Measurements from ENCODE around the gene KCNMA1.

The KCNMA1 gene

DNA sequence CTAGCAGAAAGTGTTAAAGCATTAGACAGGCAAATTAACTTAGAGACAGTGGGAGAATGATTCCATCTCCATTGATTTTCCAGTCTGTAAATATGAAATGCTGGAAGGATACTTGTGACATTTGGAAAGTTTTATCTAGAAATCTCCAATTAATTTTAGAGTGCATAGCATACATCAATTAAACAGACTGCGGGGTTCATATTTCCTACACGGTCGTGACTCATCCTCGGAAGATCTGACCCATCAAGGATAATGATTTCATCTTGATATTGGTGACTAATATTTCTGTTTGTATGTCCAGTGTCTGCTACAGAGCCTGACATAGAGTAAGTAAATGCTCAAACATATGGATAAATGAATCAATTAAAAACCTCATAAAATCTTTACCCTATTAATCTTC, 474.9 kb downstream of the KCNMA1 start:
- no peak for DNase-seq

DNA sequence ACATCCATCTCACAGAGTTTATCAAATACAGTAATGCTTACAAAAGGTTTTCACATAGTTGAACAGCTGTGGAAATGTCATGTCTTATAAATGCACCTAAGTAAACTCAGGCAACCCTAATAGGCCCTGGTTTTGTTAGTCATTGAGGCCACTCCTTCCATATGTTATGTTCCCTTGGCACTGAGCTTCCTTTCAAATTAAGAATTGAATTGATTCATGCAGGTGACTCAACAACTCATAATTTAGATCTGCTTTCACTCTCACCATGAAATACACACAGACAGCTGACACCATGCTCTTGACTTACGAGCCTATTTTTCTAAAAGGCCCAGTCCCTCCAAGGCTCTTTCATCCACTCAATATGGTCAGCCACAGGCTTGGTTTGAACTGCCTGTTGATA, 476.9 kb downstream of the KCNMA1 start:
- DNase-seq = no peak

DNA sequence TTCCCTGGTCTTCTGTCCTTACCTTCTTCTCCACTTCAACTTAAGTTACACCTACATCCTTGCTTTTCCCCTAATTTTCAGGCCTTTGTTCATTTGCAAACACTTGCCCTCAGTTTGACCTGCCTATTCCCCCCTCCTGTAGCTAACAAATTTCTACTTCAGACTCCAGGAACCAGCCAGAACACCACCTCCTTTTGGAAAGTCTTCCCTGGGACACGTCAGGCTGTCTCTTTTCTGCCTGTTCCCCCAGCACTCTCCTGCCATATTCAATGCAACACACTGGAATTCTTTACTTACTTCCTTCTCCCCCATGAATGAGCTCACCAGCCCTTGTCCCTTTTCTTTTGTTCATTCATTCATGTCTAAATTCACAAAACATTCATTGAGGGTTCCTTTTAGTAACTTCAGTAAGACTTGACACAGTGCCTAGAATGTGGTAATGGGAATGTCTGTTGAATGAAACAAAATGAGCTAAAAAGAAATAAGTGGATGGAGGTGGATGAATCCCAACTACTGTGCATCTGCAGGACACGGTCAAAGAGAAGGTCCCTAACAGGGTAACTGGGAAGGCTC, 478.0 kb downstream of the KCNMA1 start:
- DNase-seq = no peak

DNA sequence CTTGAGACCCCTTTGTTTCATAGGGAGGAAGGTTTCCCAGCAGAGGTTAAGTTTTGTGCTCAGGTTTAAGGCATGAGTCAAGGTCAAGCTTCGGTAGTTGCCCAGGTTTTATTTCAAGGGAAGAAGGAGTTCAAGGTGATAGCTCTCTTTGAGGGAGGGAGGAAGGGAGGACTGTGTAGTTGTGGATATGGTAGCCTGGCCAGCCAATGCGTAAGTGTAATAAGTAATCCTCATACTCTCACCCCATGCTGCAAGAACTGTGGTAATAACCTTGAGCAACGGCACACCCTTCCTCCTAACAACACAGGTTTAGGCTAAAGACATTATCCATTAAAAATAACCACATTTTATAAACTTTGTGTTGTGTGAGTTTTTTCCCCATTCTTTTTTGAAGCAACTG, 478.9 kb downstream of the KCNMA1 start:
- DNase-seq = no peak

DNA sequence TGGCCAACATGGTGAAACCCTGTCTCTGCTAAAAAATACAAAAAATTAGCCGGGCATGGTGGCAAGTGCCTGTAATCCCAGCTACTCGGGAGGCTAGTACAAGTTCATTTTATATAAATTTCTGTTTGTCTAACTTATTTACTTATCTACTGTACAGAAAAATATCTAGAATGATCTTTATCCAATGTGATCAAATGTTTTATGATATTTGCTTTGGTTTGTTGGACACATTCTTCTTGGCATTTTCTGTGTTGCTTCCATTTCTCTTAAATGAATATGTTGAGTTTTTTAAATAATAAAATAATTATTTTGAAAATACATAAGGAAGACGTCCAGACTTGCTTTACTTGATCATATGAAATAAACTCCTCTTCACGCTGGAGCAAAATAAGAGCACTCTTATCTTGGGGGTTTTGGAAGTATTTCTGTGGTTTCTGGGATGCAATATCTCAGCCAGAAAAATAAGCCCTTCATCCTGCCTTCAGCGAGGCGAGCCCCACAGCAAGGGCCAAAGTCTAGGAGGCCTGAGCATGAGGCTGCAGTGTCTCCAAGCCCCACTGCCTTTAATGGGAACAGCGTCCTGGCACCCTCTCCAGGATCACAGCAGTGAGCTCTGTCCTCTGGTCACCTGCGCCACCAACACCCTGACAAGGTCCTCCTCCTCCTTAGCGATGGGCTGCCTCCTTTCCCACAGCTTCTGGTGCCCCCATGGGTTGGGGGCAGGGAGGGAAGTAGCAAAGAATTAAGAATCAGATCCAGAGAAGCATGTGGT, 480.2 kb downstream of the KCNMA1 start:
- no peak for DNase-seq

DNA sequence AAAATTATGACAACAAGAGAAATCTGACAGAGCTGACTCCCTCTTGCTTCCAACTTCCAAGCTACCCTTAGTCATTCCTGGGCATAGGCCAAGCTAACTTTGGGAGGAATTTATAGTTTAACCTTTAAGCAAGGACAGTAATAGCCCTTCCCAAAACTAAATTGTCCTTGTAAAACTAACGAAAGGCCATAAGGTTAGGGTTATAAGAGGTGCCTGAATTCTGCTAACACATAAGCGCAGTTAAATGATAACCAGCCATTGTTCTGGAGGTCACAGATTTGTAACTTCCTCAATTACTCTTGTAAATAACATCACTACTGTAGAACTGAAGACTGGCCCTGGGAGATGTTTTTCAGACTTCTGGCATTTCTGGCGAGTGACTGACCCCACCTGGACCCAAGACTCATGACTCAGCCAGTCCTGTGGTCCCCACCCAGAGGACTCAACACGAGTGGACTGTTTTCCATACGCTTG, 481.2 kb downstream of the KCNMA1 start:
- DNase-seq = no peak

DNA sequence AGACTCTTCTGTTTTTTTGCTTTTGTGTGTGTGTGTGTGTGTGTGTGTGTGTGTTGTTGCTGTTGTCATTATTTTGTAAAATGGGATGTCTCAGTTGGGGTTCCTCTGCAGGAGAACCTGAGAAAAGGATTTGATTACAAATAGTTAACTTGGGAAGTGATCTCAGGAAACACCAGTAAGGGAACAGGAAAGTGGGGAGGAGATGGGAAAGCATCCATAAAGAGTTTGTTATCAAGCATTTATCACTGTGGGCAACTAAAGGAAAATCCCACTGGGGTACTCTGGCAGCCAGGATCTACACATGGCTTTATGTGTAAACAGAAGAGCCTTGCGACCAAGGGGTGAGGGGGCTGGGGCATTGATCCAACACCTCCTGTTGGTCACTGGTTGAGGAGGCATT, 485.4 kb downstream of the KCNMA1 start:
- DNase-seq = no peak

DNA sequence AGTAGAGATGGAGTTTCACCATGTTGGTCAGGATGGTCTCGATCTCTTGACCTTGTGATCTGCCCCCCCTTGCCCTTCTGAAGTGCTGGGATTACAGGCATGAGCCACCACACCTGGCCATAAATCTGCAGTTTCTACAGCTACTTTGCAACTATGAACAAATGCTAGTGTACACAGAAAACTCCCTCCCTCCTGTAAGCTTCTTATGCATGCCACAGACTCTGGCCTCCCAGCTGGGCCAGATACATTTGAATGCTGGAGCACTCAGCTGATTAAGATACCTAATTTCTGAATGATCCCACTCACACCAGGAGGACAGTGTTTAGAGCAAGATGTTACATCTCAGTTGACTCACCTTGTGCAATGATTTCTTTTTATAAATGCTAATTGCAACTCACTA, 486.2 kb downstream of the KCNMA1 start:
- DNase-seq = no peak

DNA sequence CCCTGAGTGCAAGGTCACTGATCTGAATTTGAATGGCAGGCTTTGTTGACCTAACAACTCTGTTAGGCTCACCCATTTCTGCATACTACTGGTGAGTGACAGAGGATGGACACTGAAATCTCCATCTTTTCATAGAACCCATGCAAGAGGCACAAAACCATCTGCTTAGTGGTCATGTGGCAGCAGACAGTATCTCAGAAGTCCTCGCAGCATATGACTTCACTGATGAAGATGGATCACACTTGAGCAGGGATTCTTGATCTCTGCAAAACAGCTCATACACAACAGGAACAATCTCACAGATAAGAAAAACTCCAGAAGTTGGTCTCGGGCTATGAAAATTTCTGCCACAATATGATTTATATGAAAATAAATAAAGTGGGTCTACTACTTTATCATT, 487.9 kb downstream of the KCNMA1 start:
- no peak for DNase-seq

DNA sequence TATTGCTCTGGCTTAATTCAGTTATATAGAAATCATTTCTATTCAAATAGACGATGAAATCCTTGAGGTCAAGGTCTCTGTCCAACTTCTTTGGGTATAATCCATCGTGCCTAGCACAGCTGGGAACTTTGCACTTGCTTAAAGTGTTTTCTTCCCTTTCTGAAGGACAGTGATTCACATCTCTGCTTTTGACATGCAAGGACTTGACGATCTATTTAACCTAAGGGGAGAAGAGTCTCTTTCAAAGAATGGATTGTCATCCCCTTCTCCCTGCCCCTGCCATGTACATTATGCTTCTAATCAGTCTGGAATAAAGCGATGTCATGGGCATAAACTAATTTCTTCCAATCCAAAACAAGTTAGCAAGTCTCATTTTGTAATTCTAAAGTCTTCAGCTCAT, 488.6 kb downstream of the KCNMA1 start:
- no peak for DNase-seq

DNA sequence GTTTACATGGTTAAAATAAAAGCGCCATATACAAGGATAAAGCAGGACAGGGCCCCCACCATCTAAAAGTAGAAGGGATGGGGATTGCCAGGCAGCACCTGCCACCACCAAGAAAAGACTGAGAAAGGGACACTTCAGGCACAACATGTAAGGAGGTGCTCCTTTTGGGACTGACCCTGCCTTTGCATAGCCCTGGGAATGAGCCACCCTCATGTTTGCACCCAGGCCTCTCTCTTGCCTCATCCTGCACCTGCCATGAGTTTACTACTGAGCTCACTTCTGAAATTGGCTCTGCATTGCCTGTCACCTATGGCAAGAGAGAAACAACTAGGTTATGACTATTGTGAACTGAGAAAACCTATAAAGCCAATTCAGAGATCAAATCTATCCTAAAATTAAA, 489.7 kb downstream of the KCNMA1 start:
- no peak for DNase-seq

DNA sequence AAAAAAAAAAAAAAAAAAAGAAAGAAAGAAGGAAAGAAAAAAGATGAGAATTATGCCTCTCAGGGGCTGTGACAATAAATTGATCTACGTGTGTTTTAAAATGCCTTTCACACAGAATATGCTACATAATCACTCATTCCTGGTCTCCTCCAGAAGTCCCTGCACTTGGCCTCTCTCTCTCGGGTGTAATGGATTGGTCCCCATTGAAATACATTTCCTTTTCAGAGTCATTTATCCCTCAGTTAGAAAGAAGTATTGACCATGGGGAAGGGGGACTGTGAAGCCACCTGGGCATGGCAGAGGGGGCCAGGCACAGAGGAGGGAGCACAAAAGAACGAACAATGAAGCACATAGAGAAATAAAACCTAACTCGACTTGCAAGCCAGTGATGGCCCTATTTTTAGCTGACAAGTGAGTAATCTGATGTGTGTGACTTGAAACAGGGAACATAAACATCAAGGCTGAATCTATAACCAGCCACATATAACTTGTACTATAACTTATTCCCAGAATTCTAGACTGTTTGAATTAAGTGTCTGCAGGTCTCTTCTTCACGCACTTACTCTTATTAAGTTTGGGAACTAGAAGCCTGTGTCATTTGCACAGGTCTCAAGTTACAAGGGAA, 490.8 kb downstream of the KCNMA1 start:
- no peak for DNase-seq

DNA sequence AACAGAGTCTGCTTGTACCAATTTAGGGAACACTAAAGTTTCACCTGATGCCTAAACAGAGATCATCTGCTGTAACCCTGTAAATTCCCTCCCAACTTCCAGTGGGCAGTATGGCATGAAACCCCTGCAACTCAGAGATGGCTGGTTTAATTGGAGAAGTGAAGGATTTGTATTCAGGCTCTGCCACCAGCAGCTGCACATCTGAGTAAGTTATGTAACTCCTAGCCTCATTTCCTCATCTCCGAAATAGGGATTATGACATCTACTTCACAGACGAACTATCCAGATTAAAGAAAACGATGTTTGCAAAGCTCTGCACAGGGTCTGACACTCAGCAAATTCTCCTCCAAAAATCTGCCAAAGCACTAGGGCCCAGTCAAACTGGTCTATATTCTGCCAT, 493.0 kb downstream of the KCNMA1 start:
- no peak for DNase-seq

DNA sequence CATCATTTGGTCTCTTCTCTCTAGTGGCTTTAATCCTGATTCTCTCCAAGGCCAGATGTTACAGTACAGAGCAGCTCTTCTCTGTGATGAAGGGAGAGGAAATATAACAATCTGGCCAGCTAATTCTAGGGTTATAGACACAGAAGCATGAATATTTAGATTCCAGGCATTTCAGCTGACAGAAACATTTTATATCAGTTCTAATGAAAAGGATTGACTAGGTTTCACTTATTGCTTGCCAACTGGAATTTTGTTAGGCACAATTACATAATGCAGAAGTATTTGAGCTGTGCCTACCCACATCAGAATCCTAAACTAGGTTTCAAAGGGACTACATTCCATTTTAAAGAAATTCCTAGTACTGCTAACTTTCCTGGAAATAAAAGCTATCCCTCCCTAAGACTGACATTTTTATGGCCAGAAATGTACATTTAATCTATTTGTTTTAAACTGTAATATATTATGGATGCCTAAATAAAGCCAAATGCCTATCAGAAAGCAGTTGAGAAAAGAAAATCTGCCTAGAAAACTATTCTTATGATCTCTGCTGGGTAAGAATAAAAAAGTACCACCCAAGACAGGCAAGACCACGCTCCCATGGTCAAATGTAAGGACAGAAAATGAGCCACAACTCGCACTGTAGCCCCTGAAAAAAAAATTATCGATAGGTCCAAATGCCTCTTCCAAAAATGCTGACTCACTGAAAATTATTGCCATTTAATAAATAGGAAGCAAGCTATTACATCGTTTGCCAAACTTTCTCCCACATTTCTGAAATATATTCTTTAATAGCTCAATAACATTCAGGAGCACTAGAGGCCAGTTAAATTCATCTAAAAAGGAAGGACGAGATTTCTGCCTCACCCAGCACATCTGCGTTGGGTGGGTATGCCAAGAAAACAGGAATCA, 498.1 kb downstream of the KCNMA1 start:
- no peak for DNase-seq

DNA sequence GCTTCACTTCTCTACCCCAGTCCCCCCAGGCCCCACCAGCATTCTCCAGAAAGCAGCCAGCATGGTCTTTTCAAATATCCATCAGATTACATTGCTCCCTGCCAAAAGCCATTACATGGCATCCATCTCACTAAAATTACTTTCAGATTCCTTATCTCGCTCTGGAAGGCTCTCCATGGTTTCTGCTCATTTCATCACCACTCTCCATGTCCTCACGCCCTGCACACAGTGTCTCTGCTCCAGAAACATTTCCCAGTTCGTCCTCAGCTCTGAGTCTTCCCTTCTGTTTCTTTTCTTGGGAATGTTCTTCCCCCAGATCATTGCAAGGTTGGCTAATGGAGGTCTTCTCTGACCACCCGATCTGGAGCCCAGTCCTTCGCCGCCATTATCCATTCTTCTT, 499.1 kb downstream of the KCNMA1 start:
- DNase-seq = no peak

DNA sequence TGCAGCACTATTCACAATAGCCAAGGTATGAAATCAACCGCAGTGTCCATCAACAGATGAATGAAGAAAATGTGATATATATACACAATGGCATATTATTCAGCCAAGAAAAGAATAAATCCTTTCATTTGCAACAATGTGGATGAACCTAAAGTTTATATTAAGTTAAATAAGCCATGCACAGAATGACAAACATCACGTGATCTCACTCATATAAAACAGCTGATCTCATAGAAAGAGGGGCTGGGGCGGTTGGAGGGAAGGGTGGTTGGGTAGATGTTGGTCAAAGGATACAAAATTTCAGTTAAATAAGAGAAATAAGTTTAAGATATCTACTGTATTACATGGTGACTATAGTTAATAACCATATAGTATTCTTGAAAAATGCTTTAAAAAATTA, 502.1 kb downstream of the KCNMA1 start:
- DNase-seq = no peak

DNA sequence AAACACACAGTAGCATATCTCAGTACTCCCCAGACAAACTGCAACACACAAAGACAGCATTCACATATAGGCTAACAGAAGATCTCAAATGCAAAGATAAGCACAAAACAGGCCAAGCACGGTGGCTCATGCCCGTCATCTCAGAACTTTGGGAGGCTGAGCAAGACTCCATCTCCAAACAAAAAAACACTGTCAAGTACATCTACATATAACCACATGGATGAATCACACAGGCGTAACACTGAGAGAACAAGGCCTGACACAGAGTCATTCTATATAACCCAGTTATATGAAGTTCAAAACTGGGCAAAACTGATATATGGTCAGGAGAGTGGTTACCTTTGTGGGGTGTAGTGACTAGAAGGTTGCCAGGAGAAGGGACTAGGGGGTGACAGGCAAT, 506.4 kb downstream of the KCNMA1 start:
- DNase-seq = no peak

DNA sequence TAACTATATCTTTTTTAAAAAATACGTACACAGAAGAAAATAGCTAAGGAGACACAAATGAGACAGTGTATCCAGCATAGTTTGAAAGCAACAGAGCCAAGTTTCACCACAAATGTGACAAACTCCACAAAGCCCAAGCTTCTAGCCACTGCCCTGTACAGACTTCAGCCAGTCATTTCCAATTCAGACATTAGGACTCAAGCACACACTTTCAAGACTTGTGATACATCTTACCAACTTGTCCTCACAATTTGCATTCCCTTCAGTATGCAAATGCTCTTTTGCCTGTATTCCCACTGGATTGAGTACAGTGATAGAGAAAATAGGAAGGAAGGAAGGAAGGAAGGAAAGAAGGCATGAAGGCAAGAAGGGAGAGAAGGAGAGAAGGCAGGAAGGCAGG, 510.4 kb downstream of the KCNMA1 start:
- no peak for DNase-seq

DNA sequence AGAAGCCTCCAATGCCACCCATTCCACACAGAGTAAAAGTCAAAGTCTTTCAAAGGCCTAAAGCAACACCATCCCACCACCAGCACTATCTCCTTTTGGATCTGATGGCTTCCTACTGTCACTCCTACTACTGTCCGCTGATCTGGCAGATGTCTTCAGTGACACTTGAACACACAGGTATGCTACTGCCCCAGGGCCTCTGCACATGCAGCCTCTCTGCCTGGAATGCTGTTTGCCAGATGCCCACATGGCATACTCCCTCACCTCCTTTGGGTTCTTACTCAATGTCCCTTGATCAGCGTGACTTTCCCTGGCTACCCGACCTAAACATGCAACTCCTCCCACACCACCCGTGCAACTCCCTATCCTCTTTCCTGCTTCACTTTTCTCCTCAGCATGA, 512.4 kb downstream of the KCNMA1 start:
- no peak for DNase-seq

DNA sequence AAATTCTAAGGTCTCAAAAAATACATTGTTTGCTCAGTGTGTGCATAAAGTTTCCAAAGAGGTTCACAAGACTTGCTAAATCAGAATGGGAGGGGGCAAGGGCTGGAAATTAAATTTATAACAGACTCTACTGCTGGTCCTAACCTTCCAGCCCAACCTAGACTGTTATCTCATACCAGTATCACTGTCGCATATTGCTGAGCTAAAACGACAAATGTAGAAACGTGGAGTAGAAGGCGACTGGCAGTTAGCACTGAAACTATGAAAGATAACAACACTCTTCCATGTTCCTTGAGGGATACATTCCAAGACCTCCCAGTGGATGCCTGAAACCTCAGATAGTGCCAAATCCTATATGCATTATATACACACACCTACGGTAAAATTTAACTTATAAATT, 514.3 kb downstream of the KCNMA1 start:
- no peak for DNase-seq

DNA sequence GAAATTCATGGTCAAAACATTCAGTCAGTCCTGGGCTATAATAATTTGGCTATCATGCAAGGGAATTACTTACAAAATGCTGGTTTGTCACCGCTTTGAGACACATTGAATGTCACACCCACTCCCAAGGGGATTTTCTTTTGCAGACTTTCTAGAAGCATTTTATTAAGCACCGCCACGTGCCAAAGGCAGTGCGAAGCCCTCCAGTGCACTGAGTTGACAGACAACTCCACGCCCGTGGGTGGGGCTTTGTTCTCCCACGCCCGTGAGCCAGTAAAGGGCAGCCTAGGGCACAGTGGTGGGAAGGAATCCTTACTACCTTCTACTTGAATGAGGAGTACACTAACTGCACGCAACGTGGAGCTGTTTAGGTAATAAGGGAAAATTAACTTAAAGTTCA, 515.8 kb downstream of the KCNMA1 start:
- DNase-seq = no peak

DNA sequence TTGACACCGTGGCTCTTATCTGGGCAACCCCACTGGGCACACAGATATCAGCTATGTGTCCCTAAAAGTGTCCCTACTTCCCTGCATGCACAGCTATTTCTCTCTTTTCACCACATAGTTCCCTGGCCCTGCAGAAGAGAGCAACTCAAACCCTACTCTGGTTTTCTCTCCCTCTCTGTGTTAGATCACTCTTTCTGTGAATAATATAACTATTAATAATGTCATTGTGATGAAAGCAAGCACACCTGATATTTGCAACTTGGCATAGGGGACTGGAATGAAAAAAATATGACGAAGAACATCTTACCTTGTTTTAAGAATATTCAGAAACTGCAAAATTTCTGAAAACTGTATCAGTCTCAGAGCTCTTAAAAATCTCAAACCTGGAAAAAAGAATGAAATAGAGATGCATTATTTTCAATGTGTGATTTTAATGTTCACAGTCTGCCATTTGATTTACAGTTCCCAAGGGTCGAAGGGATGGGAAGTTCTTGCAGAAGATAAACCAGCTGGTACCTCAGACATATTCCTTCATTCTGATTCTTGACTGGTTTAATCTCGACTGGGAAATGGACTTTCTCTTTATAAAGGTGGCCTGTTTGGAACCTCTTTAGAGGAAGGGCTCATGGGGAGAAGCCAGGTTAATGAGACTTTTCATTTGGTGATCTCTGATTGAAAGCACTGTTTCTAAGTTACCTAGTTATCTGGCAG, 516.8 kb downstream of the KCNMA1 start:
- no peak for DNase-seq

DNA sequence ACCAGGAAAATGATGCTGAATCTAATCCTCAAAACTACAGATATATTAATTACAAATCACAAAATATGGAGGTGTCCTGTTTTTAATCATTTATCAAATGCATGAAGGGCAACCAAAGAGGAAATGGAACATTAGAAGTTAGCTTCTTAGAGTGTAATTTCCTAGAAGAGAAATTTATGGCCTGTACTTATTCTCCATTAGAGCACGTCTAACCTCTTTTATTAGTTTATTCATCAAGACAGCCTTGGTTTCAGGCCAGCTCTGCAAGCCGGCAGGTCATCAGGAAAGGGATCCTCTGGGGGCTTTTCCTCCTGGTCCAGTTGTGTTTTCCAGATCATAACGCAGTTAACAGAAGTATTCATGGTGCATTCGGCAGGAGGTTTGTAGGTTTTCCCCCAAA, 517.6 kb downstream of the KCNMA1 start:
- DNase-seq = no peak

Data from stimulated activated naive CD4-positive, alpha-beta T cell treated with Interleukin-2 at 50 U/mL for 16 hours (primary cell).